Activated CD4-positive, CD25-positive, alpha-beta regulatory T cell treated with anti-CD3 and anti-CD28 coated beads, Interleukin-2, amount 50 U/mL, for 72 hours (primary cell): ENCODE measurements around the gene PDE3B.
A peak's percentile ranks its signal among the peaks of the same experiment; 100 is the strongest.

Experiments used
- DNase-seq: peaks from one replicate; pipeline ENCODE4 v3.0.0; 2021

PDE3B gene

DNA sequence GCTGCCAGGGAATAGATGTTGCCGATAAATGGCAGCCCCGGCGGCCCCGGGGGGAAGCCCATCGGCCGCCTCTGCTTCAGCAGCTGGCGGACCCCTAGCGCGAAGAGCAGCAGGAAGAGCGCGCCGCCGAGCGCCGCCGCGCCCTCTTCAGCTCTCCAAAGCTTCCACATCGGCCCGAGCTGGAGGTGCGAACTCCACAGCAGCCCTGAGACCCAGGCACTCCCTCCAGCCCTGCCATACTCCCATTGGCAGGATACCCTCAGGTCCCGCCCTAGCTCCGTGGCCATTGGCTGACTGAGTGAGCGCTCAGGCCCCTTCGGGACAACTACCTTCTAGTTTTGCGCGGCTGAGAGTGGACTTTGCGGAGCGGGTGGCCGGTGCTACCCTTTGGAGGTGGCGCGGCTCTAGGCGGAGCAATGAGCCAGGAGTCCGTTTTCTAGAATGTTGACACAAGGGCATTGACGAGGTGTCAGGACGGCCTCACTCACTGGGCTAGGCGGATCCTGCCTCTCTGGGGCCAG, 248.5 kb downstream of the PDE3B start, which contains the start of gene CYP2R1:
Gene CYP2R1 (minus strand): TSS at position 196 of the 521 bp plus-strand sequence. CDS start 26 bp downstream, at position 170.
- DNase-seq, result peak; percentile 85

- DNase-seq, result no peak
These were observed 249.0 kb downstream of the PDE3B start for GRCh38 chr11:14892577-14892976.

DNA sequence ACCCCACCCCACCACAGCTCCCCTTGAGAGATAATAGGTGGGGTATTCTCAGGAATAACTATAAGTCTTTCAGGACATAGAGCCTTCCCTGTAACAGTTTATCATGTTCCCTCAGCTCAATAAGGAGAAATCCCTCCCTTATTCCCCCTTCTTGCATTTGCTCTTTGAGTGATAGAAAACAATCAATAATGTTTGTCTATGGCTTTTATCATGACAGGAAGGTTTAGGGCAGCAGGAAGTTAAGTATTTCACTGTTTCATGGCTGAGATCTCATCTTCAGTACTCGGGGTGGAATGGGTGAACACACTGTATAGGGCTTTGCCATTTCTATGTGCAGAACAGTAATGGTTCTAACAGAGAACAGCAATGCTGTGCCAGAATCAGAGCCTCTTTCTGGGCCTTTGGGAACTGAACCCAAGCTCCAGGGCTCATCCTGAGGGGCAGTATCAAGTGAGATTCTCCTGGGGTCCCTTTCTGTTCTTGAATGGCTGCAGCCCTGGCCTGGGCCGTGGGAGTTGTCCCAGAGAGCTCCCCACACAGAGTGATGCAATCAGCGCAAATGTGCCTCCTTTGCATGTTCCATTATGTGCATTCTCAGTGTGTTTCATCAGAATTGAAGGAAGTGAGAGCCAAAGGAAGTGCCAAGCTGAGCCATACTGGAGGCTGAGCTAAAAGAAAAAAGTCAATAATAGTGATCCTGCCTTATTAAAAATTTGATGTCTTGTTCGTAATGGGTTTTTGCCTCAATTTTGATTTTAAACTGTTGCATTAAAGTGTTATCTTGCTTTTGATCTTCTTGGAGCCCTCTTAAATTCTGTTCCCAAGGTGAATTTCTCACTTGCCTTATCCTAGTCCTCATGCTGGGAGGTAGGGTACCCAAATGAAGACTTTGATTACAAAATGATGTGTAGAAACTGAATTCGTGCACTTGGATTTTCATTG, 251.3 kb downstream of the PDE3B start:
- no peak for DNase-seq

GRCh38 chr11:14898355-14898754, 254.8 kb downstream of the PDE3B start:
- DNase-seq, result no peak

DNA sequence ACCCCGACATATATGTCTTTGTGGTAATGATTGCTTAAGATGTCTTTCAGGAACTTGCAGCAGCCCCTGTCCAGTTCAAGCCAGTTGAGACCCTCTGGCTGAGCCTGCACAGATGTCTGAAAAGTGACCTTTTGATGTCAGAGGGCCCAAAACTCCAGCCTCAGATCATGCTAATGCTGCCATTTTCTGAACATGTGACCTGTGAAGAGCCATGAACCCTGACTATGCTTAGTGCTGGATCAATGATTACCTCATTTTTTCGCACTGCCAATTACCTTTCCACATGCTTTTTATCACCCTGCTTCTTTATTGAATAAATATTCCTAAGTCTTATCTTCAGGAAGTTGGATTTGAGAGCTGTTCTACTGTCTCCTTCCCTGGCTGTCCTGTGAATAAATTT, 255.3 kb downstream of the PDE3B start:
- no peak for DNase-seq

DNA sequence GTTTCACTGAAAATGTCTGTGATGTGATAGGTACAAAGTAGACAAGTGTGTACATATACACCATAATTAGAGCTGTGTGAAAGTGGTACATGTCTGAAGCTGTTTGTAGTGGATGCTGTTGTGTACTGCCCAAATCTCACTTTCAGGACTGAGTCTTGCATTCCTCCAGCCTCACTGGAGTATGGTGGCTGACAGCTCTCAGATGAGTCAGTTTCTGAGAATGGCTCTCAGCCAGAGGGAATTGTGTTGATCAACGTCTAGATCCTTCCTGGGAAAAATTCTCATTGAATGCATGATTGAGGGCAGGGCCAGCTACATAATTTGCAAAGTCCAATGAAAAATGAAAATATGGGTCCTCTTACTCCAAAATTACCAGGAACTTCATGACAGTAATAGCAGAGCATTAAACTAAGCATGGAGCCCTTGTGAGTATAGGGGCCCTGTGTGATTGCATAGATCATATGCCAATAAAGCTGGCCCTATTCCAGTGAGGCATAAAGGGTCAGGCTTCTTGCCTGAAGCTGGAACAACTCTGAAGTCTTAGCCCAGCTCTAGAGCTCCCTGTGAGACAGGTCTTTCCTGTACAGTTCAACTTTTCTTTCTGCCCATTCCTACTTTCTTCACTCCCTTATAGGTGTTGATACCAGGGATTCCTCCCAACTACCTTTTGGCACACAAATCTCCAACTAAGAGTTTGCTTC, 259.2 kb downstream of the PDE3B start:
- no peak for DNase-seq

DNA sequence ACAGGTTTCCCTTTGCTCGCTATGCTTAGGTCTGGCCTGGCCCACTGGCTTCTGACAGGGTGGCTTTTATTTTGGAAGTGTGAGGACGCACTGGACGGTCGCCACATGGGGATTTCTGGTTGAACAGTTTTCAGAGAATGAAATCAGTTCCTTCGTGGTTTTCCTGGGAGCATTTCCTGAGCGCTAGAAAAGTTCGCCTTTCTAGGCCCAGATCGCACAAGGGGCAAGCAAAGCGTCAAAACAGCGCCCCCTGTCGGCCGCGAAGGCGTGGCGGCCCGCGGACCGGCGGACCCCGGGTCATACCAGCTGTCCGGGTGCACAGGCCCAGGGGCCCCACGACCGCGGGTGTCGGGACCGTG, 261.1 kb downstream of the PDE3B start:
- DNase-seq, result peak; percentile 90

DNA sequence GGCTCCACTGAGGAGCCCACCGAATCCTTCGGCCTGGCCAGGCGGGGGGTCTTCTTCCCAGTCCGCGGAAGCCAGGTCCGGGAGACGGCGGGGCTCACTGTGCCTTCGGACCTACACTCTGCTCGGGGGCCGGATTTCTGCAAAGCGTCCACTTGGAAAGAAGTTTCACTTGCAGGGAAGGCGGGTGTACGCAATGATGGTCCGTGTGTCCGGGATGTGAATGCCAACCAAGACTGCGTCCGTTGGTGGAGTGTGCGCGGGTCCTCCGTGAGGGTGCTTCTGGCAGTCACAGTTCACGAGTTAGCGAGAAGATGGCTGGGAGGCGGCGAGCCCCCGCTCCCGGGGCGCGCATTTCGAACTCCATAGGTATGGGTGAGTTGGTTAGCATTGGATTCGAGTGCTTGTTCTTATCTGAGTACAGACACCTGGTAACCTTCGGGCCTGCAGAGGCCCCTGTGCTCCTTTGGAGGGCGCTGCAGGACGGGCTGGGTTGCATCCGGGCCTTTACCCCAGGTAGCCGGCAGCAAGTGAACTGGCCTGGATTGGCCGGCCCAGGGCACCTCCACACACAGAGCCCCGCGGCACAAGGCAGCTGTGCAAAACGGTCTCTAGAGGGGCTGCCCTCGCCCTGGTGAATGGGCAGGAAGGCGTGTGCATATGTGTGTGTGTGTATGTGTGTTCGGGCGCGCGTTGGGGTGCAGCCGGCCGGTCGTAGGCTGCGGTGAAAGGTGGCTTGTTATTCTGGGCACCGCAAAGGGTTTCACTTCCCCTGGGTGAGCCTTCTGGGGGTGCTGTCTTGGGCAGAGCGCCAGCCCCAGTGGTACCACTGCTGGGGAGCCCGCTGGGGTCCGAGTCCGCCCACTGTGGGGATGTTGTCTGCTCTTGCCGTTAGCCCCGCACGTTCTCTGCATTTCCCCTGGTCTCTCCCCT, 261.8 kb downstream of the PDE3B start:
- DNase-seq, result peak; percentile 68

DNA sequence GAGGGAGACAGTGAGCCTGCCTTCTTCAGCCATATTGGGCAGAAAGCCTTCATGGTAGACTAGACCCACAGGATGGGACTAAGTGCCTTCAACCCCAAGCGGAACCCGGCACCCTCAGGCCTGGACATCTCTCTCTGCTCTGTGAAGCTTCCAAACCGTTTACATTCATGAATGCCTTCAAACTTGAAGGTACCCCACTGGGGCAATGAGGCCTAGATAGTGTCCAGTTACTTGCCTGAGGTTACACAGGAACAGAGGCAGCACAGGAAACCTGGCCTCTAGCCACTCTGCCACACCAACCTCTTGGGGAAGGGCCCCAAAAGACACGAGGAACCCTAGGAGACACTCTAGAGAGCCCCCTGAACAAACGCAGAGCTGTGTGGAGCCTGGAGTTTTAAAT, 263.0 kb downstream of the PDE3B start:
- no peak for DNase-seq

- DNase-seq, result no peak
These were observed 263.4 kb downstream of the PDE3B start for GRCh38 chr11:14906993-14907392.

DNA sequence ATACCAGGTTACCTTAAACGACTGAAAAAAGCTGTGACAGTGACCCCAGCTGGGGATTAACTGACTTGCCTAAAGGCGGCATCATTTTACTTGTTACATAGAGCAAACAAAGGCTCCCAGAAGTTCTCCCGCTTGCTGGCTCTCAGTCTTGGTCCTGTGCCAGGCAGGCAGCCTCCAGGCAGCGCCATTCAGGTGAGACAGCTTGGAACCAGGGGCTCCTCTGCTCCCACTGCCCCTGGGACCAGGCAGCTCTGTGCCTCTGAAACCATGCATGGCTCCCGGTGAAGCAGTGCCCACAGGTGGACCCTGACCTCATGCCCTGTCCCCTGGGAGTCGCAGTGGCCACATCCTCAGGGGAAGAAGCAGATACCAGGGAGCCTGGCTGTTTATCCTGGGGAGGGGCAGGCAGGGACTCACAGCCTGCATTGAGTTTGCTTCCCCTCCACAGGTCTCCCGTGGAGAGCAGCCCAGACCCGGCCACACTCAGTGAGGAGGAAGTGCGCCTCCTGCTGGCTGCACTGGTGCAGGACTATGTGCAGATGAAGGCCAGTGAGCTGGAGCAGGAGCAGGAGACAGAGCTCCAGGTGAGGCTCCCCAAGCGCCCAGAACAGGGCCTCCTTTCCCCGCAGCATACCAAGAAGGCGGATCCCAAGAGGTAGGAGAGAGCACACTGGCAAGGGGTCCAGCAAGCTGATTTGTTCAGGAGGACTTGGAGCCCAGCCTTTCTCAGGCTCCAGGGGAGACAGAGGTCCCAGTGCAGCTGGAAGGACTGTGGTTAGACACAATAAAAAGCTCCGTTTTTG, 264.0 kb downstream of the PDE3B start:
- DNase-seq, result peak; percentile 92

DNA sequence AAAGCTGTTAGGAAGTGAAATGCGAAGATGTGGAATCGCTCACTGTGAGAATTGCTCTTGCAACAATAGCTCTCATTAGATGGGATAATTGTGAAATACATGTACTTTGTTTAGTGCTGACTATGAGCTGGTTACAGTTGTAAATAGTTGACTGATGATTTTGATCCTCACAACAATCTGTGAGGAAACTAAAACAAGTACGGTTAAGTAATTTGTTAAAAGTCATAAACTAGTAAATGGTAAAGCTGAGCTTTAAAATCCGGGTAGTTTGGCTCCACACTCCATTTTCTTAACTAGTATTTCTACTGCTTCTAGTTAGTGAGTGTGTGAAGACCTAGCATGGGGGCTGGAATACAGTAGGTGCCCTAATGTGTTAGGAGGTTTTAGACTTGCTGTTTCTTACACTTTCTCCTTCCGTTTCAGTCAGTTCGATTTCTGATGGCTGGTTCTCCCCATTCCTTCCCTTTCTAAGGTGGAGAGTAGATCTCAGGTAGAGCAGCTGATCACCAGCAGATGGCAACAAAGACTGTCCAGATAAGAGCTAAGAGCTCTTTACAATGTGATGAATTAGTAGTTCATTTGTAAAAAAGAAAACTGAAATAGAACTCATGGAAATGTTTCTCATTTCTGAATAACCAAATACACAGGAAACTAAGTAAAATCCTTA, 264.7 kb downstream of the PDE3B start:
- no peak for DNase-seq

- DNase-seq, result no peak
These were observed 270.9 kb downstream of the PDE3B start for GRCh38 chr11:14914536-14914935.

DNA sequence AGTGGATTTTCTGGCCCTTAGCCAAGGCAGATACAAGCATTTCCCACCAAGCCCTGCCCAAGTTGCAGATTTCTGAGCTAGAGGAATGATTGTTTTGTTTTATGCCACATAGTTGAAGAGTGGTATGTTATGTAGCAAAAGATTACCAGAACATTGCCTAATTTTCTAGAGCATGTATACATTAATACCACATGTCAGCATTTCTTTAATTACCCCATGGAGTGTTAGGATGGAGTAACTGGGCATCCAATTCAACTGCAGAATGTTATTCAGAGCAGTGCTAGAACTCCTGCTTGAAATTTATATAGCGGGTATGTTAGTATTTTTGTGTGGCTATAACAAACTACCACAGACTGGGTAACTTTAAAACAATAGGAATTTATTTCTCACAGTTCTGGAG, 272.8 kb downstream of the PDE3B start:
- DNase-seq, result no peak
